ENCODE data around the gene WFDC8.

The WFDC8 gene

DNA sequence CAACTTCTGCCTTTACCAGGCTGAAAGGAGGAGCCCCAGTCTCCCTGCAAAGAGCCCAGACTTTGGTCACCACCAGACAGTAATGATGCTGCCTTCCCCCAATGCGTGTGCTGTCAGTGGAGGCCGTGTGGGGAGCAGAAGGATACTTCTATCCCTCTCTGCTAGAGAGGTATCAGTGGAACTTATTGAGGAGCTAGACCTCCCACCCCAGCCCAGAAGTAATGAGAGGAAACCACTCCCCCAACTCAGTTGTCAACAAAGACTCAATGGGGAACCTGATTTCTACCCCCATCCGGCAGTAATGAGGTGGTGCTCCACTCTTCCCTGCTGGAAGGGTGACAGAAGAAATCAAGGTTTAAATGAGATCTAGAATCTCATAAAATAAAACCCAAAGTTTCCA lies 4.4 kb upstream of the WFDC8 start:
- Histone ChIP-seq H2AFZ (ENCODE audit: low read length) (no peak overlapping the region), H4K20me1 (ENCODE audit: insufficient read depth, low read length) (no peaks in the 10 kb centered on the region), H3K27ac (ENCODE audit: low read depth, low read length, poor library complexity, severe bottlenecking) (no peak overlapping the region)

DNA sequence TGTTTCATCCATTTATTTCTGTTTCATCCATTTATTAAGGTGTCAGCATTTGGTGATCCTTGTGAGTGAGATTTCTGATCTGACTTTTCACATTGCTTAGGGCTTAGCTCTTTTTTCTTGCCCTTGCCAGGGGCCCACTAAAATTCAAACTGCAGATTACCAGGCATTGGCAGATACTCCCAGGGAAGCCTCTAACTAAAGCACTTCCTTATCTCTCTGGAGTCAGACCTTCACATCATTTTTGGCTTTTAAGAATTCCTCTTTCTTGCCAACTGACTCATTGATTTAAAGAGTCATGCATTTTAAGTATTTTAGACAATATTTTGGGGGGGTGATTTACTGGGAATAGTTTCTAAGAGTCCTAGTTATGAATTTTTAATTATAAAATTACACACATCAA lies 2.6 kb upstream of the WFDC8 start:
- Histone ChIP-seq H3K4me3 (ENCODE audit: low read depth, low read length, poor library complexity, severe bottlenecking) (no peak overlapping the region), H3K9me2 (ENCODE audit: low read depth, low read length) (no peaks in the 10 kb centered on the region), H3K27me3 (ENCODE audit: insufficient read depth, low read length) (no peaks in the 10 kb centered on the region), H3K9me3 (ENCODE audit: low read length) (no peaks in the 10 kb centered on the region), H3K36me3 (ENCODE audit: insufficient read depth, low read length) (no peaks in the 10 kb centered on the region), H2AFZ (ENCODE audit: low read length) (no peak overlapping the region), H4K20me1 (ENCODE audit: insufficient read depth, low read length) (no peaks in the 10 kb centered on the region), H3K9ac (ENCODE audit: low read length) (no peak overlapping the region), H3K79me2 (ENCODE audit: insufficient read depth, low read length) (no peaks in the 10 kb centered on the region), H3K4me1 (ENCODE audit: insufficient read depth, low read length, severe bottlenecking) (no peaks in the 10 kb centered on the region), H3K4me2 (ENCODE audit: low read length) (no peak overlapping the region), H3F3A (ENCODE audit: insufficient read depth, low read length) (no peaks in the 10 kb centered on the region), H3K27ac (ENCODE audit: low read depth, low read length, poor library complexity, severe bottlenecking) (no peak overlapping the region)
- TF ChIP-seq, protein P1, sequence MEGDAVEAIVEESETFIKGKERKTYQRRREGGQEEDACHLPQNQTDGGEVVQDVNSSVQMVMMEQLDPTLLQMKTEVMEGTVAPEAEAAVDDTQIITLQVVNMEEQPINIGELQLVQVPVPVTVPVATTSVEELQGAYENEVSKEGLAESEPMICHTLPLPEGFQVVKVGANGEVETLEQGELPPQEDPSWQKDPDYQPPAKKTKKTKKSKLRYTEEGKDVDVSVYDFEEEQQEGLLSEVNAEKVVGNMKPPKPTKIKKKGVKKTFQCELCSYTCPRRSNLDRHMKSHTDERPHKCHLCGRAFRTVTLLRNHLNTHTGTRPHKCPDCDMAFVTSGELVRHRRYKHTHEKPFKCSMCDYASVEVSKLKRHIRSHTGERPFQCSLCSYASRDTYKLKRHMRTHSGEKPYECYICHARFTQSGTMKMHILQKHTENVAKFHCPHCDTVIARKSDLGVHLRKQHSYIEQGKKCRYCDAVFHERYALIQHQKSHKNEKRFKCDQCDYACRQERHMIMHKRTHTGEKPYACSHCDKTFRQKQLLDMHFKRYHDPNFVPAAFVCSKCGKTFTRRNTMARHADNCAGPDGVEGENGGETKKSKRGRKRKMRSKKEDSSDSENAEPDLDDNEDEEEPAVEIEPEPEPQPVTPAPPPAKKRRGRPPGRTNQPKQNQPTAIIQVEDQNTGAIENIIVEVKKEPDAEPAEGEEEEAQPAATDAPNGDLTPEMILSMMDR (IDR thresholded peaks at IDR 0.05; ENCODE audit: low read length): no peak

More for the DNA sequence above, 4.4 kb upstream of the WFDC8 start:
- no peaks in the 10 kb centered on the region for H3K9me3 ChIP-seq (ENCODE audit: low read length)
- no peaks in the 10 kb centered on the region for H3K4me1 ChIP-seq (ENCODE audit: insufficient read depth, low read length, severe bottlenecking)
- TF ChIP-seq EZH2 (IDR thresholded peaks at IDR 0.05; ENCODE audit: borderline replicate concordance, low read length): no peak
- TF ChIP-seq, protein P1 (IDR thresholded peaks at IDR 0.05; ENCODE audit: low read length): no peak
- H3K4me2 ChIP-seq (ENCODE audit: low read length): no peak overlapping the region
- H3K36me3 ChIP-seq (ENCODE audit: insufficient read depth, low read length): no peaks in the 10 kb centered on the region
- no peaks in the 10 kb centered on the region for H3F3A ChIP-seq (ENCODE audit: insufficient read depth, low read length)
- no peak overlapping the region for H3K9ac ChIP-seq (ENCODE audit: low read length)
- no peak overlapping the region for H3K4me3 ChIP-seq (ENCODE audit: low read depth, low read length, poor library complexity, severe bottlenecking)
- H3K79me2 ChIP-seq (ENCODE audit: insufficient read depth, low read length): no peaks in the 10 kb centered on the region
- H3K27me3 ChIP-seq (ENCODE audit: insufficient read depth, low read length): no peaks in the 10 kb centered on the region
- no peaks in the 10 kb centered on the region for H3K9me2 ChIP-seq (ENCODE audit: low read depth, low read length)

DNA sequence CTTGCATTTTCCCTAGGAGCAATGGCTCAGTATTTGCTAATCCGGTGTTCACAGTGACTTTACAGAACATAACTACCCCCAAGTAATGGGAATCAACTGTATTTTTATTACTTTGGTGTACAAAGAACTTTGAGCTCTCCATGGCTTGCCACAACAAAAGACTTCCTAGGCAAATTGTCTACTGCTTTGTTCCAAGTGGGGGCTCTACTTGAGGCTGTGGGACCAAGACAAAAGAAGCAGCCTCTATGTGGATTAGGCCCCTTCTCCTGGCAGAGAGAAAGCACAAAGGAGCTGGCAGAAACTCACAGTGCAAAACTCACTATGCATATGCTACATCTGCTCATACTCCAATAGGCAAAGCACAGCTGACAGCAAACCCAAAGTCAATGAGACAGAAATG lies 853 bp downstream of the WFDC8 start:
- Histone ChIP-seq H2AFZ (ENCODE audit: low read length) (no peak overlapping the region), H3K9me2 (ENCODE audit: low read depth, low read length) (no peaks in the 10 kb centered on the region), H3K4me2 (ENCODE audit: low read length) (no peak overlapping the region), H3K9ac (ENCODE audit: low read length) (no peak overlapping the region), H3K9me3 (ENCODE audit: low read length) (no peaks in the 10 kb centered on the region), H3K79me2 (ENCODE audit: insufficient read depth, low read length) (no peaks in the 10 kb centered on the region), H3F3A (ENCODE audit: insufficient read depth, low read length) (no peaks in the 10 kb centered on the region), H3K36me3 (ENCODE audit: insufficient read depth, low read length) (no peaks in the 10 kb centered on the region), H3K4me3 (ENCODE audit: low read depth, low read length, poor library complexity, severe bottlenecking) (no peak overlapping the region), H3K27me3 (ENCODE audit: insufficient read depth, low read length) (no peaks in the 10 kb centered on the region), H3K4me1 (ENCODE audit: insufficient read depth, low read length, severe bottlenecking) (no peaks in the 10 kb centered on the region), H3K27ac (ENCODE audit: low read depth, low read length, poor library complexity, severe bottlenecking) (no peak overlapping the region), H4K20me1 (ENCODE audit: insufficient read depth, low read length) (no peaks in the 10 kb centered on the region)
- TF ChIP-seq EZH2 (IDR thresholded peaks at IDR 0.05; ENCODE audit: borderline replicate concordance, low read length): no peak
- TF ChIP-seq, protein P1 (IDR thresholded peaks at IDR 0.05; ENCODE audit: low read length): no peak
